GM18499 (cell line): ENCODE measurements around the gene SRGAP3.
A peak's percentile ranks its signal among the peaks of the same experiment; 100 is the strongest.

Experiments used
- ATAC-seq: cut with Tn5 transposase; IDR thresholded peaks from one replicate; pipeline ENCODE4 v1.9.1; 2021; ENCODE audit warnings: moderate number of reproducible peaks; ENCODE audit not compliant: insufficient read depth, unreplicated experiment

Gene SRGAP3

DNA sequence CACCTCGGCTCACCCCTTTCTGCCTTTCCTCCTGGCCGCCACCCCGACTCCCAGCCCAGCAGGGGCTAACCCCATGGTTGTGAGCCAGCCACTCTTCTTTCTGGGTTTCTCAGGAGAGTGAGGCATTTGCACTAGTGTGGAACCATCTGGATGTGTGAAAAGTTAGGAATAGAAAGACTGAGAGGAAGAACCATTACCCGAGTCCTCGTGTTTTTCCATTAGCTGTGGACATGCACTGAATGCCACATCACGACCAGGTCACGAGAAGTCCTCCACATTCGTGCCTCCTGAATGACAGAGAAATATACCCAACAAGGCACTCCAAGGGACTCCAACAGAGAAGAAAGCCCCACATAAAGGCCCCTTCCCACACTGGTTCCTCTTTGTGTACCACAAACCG lies 268.1 kb downstream of the SRGAP3 start:
- no peak for ATAC-seq

DNA sequence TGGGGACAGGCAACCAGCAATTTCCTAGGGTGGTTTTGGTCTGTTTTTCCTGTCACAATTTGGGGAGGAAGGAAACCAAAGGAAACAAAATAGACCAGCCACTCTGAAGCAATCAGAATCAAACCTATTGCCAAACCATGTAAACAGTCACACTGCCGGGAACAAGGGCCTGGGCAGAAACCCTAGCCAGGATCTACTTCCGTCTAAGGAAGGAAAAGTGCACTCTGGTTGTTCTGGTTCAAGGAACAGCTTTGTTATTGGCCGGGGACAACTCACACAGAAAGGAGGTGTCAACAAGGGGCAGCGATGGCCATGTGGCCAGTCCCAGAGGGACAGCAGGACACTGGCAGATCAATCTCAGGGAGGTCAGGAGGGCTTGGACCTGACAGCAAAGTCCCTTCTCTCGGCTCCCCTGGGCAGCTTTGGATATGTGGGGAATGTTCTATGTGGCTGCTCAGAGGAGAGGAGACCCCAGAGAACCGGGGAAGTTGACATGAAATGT lies 268.6 kb downstream of the SRGAP3 start:
- ATAC-seq = no peak

DNA sequence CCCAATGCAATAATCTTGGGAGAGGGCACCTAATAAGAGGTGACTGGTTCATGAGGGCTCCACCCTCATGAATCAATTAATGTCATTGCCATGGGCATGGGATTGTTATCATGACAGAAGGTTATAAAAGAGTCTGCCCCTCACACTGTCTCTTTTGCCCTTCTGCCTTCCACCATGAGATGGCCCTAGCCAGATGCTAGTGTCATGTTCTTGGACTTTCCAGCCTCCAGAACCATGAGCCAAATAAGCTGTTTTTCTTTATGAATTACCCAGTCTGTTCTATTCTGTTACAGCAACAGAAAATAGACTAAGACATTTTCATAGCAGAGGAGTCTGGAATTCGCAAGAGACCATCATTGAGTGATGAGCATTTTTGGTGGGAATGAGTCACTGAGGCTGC lies 270.2 kb downstream of the SRGAP3 start:
- ATAC-seq = no peak

DNA sequence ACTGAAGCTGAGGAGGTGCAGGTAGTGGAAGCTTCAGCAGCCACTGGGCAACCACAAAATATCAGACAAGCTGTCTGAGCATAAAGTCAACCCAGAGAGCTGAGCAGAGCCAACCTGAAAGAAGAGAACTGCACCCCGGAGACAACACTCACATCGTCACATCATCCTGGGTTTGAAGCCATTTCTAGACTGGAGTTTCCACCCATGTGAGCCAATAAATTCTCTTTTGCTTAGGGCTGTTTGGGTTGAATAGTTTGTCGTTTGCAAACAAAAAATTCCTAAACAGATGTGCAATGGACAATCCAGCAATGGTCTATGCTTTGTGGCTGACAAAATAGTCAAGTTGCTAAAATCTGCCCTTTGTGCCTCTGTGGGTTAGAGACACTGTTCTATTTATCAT lies 270.9 kb downstream of the SRGAP3 start:
- ATAC-seq = no peak

DNA sequence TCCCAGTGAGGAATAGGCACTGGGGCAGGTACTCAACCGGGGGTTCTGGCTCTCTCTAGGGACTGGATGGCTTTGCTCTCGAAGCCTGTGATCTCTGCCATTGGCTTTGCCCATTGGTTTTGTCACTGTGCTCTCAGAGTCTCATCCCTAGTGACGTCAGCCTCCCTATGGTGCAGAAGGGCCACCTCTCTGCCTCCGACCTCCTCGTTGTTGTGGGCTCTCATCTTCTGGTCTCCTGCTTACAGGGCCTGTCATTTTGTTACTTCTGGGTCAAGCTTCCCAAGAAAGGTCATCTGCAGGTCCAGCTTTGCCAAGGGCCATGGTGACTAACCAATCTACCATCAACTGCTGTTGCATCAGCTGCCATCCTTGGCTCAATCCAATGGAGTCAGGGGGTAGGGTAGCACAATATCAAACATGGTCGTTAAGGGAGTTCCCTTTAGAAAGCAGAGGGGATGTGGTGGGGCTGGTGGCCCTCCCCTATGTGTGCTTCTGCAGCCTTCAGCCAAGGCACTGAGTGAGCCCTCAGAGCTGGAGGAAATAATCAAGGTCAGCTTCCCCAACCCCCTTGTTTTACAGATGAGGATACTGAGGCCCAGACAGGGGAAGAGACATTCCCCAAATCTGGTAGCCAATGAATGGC lies 272.8 kb downstream of the SRGAP3 start:
- no peak for ATAC-seq

DNA sequence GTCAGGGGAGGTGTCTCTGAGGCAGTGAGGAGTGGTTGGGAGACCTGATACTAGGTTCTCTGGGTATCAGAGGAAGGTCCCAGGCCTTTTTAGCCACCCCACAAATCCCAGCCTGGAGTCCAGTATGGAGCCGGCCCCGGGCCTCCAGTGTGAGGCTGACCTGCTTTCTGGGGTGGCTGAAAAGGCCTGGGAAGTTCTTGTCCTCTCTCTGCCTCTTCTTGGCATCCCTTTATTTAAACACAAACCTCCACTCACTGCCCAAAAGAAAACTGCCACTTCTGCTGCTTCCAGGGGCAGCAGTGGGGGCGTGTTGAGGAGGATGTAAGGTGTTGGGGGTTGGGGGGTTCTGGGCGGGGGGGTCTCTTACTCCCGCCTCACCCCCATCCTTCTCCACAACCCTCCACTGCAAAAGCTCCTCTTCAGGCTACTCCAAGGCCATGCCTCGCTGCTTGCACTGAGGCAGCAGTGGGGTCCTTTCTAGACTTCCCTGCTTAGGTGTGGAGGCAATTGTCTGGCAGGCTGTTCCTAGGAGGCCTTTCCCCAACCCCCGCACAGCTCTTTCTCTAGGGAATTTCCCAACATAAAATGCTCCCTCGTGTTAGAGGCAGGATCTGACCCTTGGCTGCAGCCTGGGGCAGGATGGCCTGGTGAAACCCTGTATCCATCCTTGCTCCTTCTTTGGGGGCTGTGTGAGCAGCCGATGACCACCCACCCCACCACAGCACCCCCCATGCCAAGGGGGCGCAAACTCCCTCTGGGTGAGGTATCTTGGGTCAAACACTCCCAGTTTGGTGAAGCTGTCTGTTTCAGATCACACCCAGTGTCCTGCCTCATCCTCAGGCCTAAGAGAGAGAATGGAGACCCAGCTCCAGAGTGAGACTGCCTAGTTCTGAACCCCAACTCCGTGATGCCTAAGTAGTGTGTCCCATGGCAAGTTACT lies 274.1 kb downstream of the SRGAP3 start:
- no peak for ATAC-seq

DNA sequence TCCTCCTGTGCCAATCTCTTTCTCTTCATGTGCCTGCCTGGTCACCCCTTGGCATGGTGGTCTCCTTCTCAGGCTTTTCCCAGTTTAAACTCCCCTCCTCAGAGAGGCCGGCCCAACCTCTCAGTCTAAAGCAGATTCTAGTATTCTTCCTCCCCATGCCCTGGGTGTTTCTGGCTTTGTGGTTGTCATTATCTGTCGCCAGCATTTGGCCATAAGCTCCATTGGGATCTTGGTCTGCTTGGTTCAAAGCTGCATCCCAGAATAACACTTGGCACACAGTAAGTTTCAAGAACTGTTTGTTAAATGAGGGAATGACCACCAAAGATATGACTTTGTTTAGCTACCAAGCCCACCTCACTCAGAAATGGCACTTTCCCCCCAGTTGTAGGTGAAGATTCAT lies 275.0 kb downstream of the SRGAP3 start:
- ATAC-seq = no peak

DNA sequence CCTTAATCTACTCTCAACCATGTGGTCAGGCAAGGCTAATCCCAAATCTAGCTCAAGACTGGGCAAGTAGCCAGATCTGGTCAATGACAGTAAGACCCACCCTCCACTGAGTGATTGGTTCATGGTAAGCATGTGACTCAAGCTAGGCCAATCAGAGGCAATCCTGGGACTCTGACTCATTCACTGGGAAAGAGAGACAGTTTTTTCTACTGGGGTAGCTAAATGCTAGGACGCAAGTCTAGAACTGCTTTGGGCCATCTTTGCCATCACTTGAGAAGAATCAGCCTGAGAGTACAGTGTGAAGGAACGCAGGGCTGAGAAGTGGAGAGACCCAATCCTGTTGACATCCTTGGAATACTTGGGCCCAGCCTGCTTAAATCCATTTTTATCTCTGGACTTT lies 276.8 kb downstream of the SRGAP3 start:
- no peak for ATAC-seq

DNA sequence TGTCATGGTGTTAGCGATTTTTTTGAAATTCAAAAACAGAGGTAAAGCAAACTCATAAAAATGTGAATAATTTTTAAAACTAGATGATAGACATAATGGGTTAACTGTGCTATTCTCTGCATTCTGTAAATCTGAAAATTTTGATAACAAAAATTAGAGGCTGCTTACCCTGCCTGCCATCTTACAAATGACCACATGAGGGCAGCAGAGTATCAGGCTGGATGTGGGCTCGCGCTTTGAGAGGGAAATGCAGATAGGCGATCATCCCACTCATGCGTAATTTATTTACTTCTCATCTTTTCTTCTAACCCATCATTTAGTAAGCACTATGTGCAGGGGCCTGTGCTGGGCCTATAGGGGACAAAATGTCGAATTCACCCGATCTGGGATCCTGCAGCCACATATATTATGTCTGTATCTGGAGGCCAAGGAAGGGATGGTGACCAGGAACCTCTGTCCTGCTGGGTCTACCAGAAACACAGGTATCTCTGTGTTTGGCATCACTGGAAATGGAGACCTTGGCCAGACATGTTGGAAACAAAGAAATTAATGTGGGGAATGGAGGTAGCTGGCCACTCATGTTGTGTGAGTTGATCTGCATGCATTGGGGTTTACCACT lies 278.4 kb downstream of the SRGAP3 start:
- no peak for ATAC-seq

DNA sequence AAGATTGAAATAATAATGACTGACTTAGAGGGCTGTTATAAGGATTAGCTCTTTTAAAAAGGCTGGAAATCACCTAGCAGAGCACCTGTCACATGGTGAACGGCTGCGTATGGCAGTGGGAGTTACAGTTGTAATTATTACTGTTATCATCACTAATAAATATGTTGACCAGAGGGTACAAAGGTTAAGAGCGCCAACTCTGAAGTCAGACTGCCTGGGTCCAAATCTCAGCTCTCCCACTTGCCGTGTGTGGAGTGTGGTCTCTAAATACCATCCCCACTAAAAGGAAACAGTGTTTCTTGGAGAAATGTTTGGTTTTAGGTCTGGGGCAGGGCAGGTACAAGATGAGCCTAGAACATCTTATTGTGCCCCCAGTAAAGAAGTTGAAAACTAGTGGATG lies 280.2 kb downstream of the SRGAP3 start:
- ATAC-seq = no peak

DNA sequence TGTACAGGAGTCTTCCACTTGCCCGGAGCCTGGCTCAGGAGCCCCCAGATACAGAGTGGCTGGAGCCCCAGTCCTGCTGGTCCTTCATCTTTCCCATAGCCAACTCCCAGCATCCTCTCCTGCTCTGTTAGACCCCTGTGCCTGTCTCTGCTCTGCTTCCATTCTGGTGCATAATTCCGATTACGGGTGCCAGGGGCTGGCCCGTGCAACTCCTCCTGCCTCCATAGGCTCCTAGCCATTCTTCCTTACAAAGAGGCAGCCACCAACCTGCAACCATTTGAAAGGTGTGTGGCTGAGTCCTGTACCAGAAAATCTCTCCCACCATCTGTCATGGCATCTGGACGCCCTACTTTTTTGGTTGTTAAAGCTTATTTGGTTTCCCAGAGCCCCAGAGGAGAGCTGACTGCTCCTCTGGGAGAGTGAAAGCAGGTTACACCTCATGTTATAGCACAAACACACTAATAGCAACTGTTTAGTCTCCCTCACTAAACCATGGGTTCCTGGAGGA lies 281.0 kb downstream of the SRGAP3 start:
- no peak for ATAC-seq

DNA sequence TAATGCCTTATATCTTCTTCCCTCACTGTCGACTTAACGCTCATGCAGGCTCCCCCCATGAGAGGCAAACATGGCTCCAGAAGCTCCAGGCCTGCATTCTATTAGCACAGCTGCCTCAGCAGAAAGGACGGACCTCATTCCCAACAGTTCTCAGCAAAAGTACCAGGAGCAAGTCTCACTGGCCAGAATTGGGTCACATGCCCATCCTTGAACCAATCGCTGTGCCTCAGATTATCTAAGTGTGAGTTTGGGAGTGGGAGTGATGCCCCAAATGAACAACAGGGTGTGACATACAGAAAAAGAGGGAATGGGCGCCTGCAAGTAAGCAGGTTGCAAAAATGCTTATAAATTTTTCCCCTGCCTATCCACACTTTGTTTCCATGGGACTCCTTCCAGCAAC lies 281.9 kb downstream of the SRGAP3 start:
- no peak for ATAC-seq

DNA sequence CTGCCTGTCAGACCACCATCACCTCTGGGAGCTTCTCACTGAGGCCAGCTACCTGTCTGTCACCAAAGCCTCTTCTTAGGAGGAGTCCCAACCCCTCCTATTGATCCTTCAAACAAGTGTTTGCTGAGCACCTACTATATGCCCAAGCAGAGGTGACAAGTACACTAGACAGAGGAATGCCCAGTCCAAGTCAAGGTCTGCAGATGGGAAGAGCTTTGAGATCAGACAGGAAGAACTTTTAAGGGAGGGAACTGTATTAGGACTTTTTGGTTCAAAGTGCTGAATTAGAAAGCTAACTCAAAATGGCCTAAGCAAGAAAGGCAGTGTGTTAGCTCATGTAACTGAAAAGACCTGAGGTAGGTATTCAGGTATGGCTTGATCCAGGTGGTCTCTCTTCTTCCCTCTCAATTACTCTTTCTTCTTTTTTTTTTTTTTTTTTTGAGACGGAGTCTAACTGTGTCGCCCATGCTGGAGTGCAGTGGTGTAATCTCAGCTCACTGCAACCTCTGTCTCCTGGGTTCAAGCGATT lies 282.6 kb downstream of the SRGAP3 start:
- ATAC-seq = no peak

DNA sequence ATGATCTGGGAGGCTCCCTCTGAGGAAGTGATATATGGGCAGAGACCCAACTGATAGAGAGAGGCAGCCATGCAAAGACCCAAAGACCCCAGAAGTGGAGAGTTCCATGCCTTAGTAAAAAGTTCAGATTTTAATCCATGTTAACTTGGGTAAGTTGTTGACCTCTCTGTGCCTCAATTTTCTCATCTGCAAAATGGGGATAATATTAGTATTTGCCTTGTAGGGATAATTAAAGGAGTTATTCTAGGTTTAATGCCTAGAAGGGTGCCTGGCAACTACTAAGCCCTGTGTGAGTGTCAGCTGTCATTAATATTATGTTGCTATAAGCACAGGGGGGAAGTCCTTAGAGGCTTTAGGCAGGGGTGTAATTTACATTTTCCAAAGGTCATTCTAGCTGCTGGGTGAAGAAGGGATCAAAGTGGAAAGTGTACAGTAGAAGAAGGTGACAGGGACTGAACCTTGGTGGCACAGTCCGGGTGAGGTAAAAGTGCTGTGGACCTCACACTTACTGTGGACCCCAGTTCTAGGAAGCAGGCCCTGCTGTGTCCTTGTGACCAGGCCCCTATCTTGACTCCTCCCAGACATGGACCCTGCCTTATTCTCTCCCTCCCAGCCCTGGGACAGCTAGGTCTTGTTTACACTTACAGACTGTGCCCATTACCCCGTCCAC lies 283.2 kb downstream of the SRGAP3 start:
- no peak for ATAC-seq

DNA sequence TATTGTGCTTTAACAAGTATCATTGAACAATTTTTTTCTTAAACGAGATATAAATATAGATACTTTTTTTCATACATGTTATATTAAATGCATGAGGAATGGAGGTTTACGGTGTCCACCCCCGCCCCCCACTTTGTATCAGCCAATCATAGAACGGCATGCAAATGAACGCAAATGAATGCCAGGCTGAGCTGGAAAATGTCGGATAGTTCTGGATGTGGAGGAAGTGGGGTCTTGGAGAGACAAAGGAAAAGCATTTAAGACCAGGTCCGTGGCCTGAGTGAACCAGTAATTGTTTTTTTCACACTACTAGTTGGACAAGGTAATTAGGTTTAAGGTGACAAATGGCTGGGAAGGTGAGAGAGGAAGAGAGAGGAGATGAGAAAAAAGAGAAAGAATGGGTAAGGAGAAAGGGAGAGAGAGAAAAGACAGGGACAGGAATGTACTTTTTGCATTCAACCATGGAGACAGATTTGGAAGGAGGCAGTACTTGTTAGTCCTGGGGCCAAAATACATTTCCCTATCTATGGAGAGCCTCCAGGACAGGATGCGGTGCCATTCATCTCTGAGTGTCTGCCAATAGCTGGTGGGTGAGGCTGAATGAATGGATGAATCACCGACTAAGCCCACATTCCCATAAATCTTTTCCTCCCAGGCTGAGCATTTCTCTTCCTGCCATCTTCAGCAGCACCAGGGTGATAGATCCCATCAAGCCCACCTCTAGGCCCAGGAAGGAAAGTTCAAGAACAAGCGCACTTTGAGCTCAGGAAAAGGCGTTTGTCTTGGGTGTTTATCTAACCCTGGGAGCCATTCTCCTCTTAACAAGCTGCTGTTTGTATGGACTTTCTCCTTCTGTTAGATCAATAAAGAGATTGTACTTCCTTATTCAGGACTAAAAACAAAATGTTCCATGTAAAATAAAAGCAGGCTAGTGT lies 284.7 kb downstream of the SRGAP3 start:
- ATAC-seq = no peak

DNA sequence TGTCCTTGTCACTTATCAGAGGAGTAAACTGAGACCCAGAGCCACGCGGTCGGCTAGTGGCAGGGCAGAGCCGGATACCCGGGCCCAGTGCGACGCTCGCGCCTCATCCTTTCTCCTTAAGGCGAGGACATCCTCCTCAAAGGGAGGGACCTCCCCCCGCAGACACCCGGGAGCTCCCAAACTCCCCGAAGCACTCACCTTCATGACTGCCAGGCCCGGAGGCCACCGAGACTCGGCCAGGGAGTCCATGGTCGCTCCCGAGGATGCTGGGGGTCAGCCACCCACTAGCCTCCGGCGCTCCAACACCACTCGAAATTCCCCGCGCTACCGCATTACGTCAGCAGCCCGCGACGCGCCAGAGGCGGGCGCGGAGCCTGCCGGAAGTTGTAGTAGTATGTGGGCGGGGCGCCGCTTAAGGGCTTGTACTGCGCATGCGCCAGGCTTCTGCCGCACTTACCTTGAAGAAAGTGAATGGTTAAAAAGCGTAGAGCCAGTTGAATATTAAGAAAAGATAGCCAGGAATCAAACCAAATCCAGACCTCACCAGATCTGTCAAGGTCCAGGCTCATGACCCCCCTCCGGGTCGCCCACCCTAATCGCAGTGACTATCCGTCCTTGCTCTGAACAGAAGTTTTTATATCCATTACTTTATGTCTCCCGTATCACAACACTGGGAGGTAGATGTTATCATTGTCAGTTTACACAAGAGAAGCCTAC lies 286.2 kb downstream of the SRGAP3 start, which contains the start of gene RAD18:
TSS of gene RAD18 (minus strand) at position 336 of the 717 bp plus-strand sequence. CDS start at position 249, 87 bp downstream.
- ATAC-seq = peak; percentile 83

DNA sequence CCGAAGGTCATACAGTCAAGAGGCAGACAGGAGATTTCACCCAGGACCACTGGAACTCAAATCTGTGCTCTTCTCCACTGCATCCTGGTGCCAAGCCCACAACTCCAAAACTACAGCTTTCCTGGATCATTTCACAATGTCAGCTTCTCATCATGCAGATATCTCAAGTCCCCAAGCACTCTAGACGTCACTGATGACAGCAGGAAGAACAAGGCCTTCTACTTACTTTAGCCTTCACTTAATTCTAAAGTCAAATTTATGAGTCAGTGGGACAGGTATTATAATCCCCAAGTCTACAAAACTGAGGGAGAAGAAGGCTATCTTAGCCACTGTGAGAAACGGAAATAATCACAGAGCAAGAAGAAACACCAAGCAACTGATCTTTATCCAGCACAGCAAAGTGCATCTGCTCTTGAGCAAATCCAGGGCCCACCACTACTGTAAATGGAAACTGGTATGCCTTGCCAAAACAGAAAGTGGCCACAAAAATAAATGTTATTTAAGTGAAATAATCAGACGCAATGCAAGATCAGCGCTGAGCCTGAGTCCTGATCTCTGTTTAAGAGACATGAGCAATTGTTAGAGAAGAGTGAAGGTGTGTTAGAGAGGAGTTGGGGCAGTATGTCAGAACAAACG lies 287.1 kb downstream of the SRGAP3 start:
- ATAC-seq = no peak

DNA sequence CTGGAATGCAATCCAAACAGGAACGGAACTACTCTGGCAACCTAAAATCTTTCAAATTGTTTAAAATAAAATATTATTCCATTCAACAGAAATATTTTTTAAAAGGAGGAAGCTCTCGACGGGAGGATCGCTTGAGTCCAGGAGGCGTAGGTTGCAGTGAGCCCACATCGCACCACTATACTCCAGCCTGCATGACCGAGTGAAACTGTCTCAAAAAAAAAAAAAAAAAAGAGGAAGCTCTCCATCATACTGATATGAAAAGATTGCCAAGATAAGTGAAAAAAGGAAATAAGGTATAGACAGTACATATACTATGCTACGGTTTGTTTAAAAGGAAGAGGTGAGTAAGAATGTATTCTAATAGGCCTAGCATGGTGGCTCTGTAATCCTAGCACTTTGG lies 289.8 kb downstream of the SRGAP3 start:
- no peak for ATAC-seq
